ENCODE measurements around the gene STK10. TPM values are rescaled to one million over a fixed set of nuclear protein-coding genes. Genes with fewer than 3 reads are reported as not detected.

Gene STK10
- total and polyA plus RNA-seq, 7 experiments from 2014 or later: 55.7 to 474 (median 295) TPM

GRCh38 chr5:172143875-172144274 lies 44.1 kb downstream of the STK10 start:
- Histone ChIP-seq H3K27ac (ENCODE audit: low read depth, low read length) (peak overlapping the region; percentile 3), H3K9me3 (ENCODE audit: control insufficient read depth in 2 of 3, low read length in 3 of 3) (no peaks in the 10 kb centered on the region), H3K36me3 (ENCODE audit: control insufficient read depth in 2 of 3, insufficient read depth in 3 of 3, low read length in 3 of 3) (peaks cover 4 to 48% (median 11%) of the 10 kb centered on the region in 3 experiments), H3K4me1 (ENCODE audit: control insufficient read depth in 2 of 2, insufficient read depth in 2 of 2, low read length in 2 of 2) (peaks cover 44 to 86% of the 10 kb centered on the region in 2 donors), H3K4me3 (ENCODE audit: low read length) (no peak overlapping the region), H3K27me3 (ENCODE audit: control insufficient read depth in 2 of 2, insufficient read depth in 2 of 2, low read length in 2 of 2) (no peaks in the 10 kb centered on the region)
- Mint-ChIP-seq H3K4me1 (peaks cover 58 to 94% (median 79%) of the 10 kb centered on the region in 7 donors), H3K4me3 (peak overlapping the region in 7 of 10 donors; percentile 12 to 54 (median 26)), H3K27ac (peak overlapping the region in 8 of 9 donors; percentile 62 to 89 (median 78)), H3K27me3 (no peaks in the 10 kb centered on the region), H3K36me3 (peaks cover 0 to 20% (median 10%) of the 10 kb centered on the region in 5 donors), H3K9me3 (no peaks in the 10 kb centered on the region)
- ATAC-seq (no peak), DNase-seq (no peak)
- CTCF ChIA-PET: no interaction called here
- intact Hi-C loops (cut with micrococcal nuclease): no loop called here
- POLR2A ChIA-PET: interaction anchor here (0.8 to 1.0 kb wide), 2 partner anchors 24 to 31 kb away, joined by 4 read pairs; no protein-coding TSS in a partner anchor

GRCh38 chr5:172142709-172143215 lies 45.3 kb downstream of the STK10 start:
- Histone ChIP-seq H3K27ac (ENCODE audit: low read depth, low read length) (peak overlapping the region; percentile 43), H3K4me1 (ENCODE audit: control insufficient read depth in 2 of 2, insufficient read depth in 2 of 2, low read length in 2 of 2) (peaks cover 39 to 75% of the 10 kb centered on the region in 2 donors), H3K9me3 (ENCODE audit: control insufficient read depth in 2 of 3, low read length in 3 of 3) (no peaks in the 10 kb centered on the region), H3K4me3 (ENCODE audit: low read length) (no peak overlapping the region), H3K27me3 (ENCODE audit: control insufficient read depth in 2 of 2, insufficient read depth in 2 of 2, low read length in 2 of 2) (no peaks in the 10 kb centered on the region), H3K36me3 (ENCODE audit: control insufficient read depth in 2 of 3, insufficient read depth in 3 of 3, low read length in 3 of 3) (peaks cover 0 to 36% (median 4%) of the 10 kb centered on the region in 3 experiments)
- H3K27me3 Mint-ChIP-seq: no peaks in the 10 kb centered on the region
- intact Hi-C loops (cut with micrococcal nuclease): no loop called here
- peak overlapping the region in 2 of 10 donors; percentile 46 to 47 for H3K4me3 Mint-ChIP-seq
- peaks cover 57 to 87% (median 81%) of the 10 kb centered on the region in 7 donors for H3K4me1 Mint-ChIP-seq
- ChIA-PET CTCF (interaction anchor here (0.5 to 1.3 kb wide), 2 partner anchors 36 to 83 kb away, joined by 3 read pairs; no protein-coding TSS in a partner anchor), POLR2A (interaction anchor here (0.6 to 1.0 kb wide), 3 partner anchors 32 to 81 kb away, joined by 4 read pairs; no protein-coding TSS in a partner anchor)
- DNase-seq (no peak), ATAC-seq (no peak)
- H3K27ac Mint-ChIP-seq: peak overlapping the region in 7 of 9 donors; percentile 49 to 87 (median 73)
- H3K36me3 Mint-ChIP-seq: peaks cover 0 to 20% (median 13%) of the 10 kb centered on the region in 5 donors
- no peaks in the 10 kb centered on the region for H3K9me3 Mint-ChIP-seq

- Histone ChIP-seq H3K9me3 (ENCODE audit: control insufficient read depth in 2 of 3, low read length in 3 of 3) (no peaks in the 10 kb centered on the region), H3K36me3 (ENCODE audit: control insufficient read depth in 2 of 3, insufficient read depth in 3 of 3, low read length in 3 of 3) (peaks cover 0 to 30% (median 0%) of the 10 kb centered on the region in 3 experiments), H3K4me3 (ENCODE audit: low read length) (no peak overlapping the region), H3K27ac (ENCODE audit: low read depth, low read length) (peak overlapping the region; percentile 32), H3K27me3 (ENCODE audit: control insufficient read depth in 2 of 2, insufficient read depth in 2 of 2, low read length in 2 of 2) (no peaks in the 10 kb centered on the region), H3K4me1 (ENCODE audit: control insufficient read depth in 2 of 2, insufficient read depth in 2 of 2, low read length in 2 of 2) (peaks cover 39 to 68% of the 10 kb centered on the region in 2 donors)
- Mint-ChIP-seq H3K9me3 (no peaks in the 10 kb centered on the region), H3K27me3 (no peaks in the 10 kb centered on the region), H3K4me3 (peak overlapping the region in 3 of 10 donors; percentile 12 to 24 (median 14)), H3K4me1 (peaks cover 50 to 85% (median 80%) of the 10 kb centered on the region in 7 donors), H3K36me3 (peaks cover 0 to 21% (median 18%) of the 10 kb centered on the region in 5 donors), H3K27ac (peak overlapping the region in 8 of 9 donors; percentile 16 to 74 (median 54))
- ATAC-seq: no peak
- intact Hi-C loops (cut with micrococcal nuclease): no loop called here
- no peak for DNase-seq
- CTCF ChIA-PET: interaction anchor here (1.2 kb wide), 1 partner anchor 33 kb away, joined by 3 read pairs; no protein-coding TSS in a partner anchor
- POLR2A ChIA-PET: interaction anchor here (0.9 to 1.0 kb wide), 2 partner anchors 31 to 45 kb away, joined by 3 to 4 read pairs; no protein-coding TSS in a partner anchor
These were observed 46.1 kb downstream of the STK10 start for GRCh38 chr5:172141949-172142319.

GRCh38 chr5:172140866-172141265 lies 47.2 kb downstream of the STK10 start:
- H3K4me3 Mint-ChIP-seq: peak overlapping the region in 2 of 10 donors; percentile 5 to 22
- H3K27me3 Mint-ChIP-seq: no peaks in the 10 kb centered on the region
- H3K4me1 Mint-ChIP-seq: peaks cover 46 to 80% (median 73%) of the 10 kb centered on the region in 7 donors
- DNase-seq: no peak
- H3K27ac Mint-ChIP-seq: peak overlapping the region in 8 of 9 donors; percentile 13 to 73 (median 38)
- intact Hi-C loops (cut with micrococcal nuclease): no loop called here
- ATAC-seq: no peak
- ChIA-PET CTCF (interaction anchor here (1.2 kb wide), 1 partner anchor 34 kb away, joined by 3 read pairs; no protein-coding TSS in a partner anchor), POLR2A (interaction anchor here (0.7 kb wide), 1 partner anchor 34 kb away, joined by 3 read pairs; no protein-coding TSS in a partner anchor)
- peaks cover 0 to 21% (median 16%) of the 10 kb centered on the region in 5 donors for H3K36me3 Mint-ChIP-seq
- H3K27me3 ChIP-seq (ENCODE audit: control insufficient read depth in 2 of 2, insufficient read depth in 2 of 2, low read length in 2 of 2): no peaks in the 10 kb centered on the region
- no peaks in the 10 kb centered on the region for H3K9me3 Mint-ChIP-seq
- no peak overlapping the region for H3K27ac ChIP-seq (ENCODE audit: low read depth, low read length)
- H3K36me3 ChIP-seq (ENCODE audit: control insufficient read depth in 2 of 3, insufficient read depth in 3 of 3, low read length in 3 of 3): peaks cover 0 to 20% (median 0%) of the 10 kb centered on the region in 3 experiments
- no peak overlapping the region for H3K4me3 ChIP-seq (ENCODE audit: low read length)
- peaks cover 39 to 57% of the 10 kb centered on the region in 2 donors for H3K4me1 ChIP-seq (ENCODE audit: control insufficient read depth in 2 of 2, insufficient read depth in 2 of 2, low read length in 2 of 2)
- H3K9me3 ChIP-seq (ENCODE audit: control insufficient read depth in 2 of 3, low read length in 3 of 3): no peaks in the 10 kb centered on the region

- H3K4me1 Mint-ChIP-seq: peaks cover 48 to 83% (median 74%) of the 10 kb centered on the region in 7 donors
- no peak overlapping the region for H3K27ac ChIP-seq (ENCODE audit: low read depth, low read length)
- ChIA-PET POLR2A (interaction anchor here (0.9 kb wide), 1 partner anchor 47 kb away, joined by 3 read pairs; no protein-coding TSS in a partner anchor), CTCF (no interaction called here)
- peaks cover 0 to 19% (median 0%) of the 10 kb centered on the region in 3 experiments for H3K36me3 ChIP-seq (ENCODE audit: control insufficient read depth in 2 of 3, insufficient read depth in 3 of 3, low read length in 3 of 3)
- no peaks in the 10 kb centered on the region for H3K9me3 ChIP-seq (ENCODE audit: control insufficient read depth in 2 of 3, low read length in 3 of 3)
- H3K4me3 ChIP-seq (ENCODE audit: low read length): no peak overlapping the region
- peak overlapping the region in 4 of 10 donors; percentile 3 to 32 (median 13) for H3K4me3 Mint-ChIP-seq
- no peak for DNase-seq
- H3K27ac Mint-ChIP-seq: peak overlapping the region in 8 of 9 donors; percentile 49 to 89 (median 76)
- no peaks in the 10 kb centered on the region for H3K9me3 Mint-ChIP-seq
- no peaks in the 10 kb centered on the region for H3K27me3 ChIP-seq (ENCODE audit: control insufficient read depth in 2 of 2, insufficient read depth in 2 of 2, low read length in 2 of 2)
- intact Hi-C loops (cut with micrococcal nuclease): no loop called here
- peaks cover 0 to 26% (median 19%) of the 10 kb centered on the region in 5 donors for H3K36me3 Mint-ChIP-seq
- no peak for ATAC-seq
- H3K4me1 ChIP-seq (ENCODE audit: control insufficient read depth in 2 of 2, insufficient read depth in 2 of 2, low read length in 2 of 2): peaks cover 36 to 54% of the 10 kb centered on the region in 2 donors
- no peaks in the 10 kb centered on the region for H3K27me3 Mint-ChIP-seq
These were observed 47.9 kb downstream of the STK10 start for GRCh38 chr5:172140120-172140519.

GRCh38 chr5:172137046-172137445 lies 51.0 kb downstream of the STK10 start:
- Histone ChIP-seq H3K27ac (ENCODE audit: low read depth, low read length) (no peak overlapping the region), H3K4me1 (ENCODE audit: control insufficient read depth in 2 of 2, insufficient read depth in 2 of 2, low read length in 2 of 2) (peaks cover 24 to 53% of the 10 kb centered on the region in 2 donors), H3K36me3 (ENCODE audit: control insufficient read depth in 2 of 3, insufficient read depth in 3 of 3, low read length in 3 of 3) (peaks cover 0 to 9% (median 7%) of the 10 kb centered on the region in 3 experiments), H3K27me3 (ENCODE audit: control insufficient read depth in 2 of 2, insufficient read depth in 2 of 2, low read length in 2 of 2) (no peaks in the 10 kb centered on the region), H3K4me3 (ENCODE audit: low read length) (no peak overlapping the region), H3K9me3 (ENCODE audit: control insufficient read depth in 2 of 3, low read length in 3 of 3) (no peaks in the 10 kb centered on the region)
- no peaks in the 10 kb centered on the region for H3K9me3 Mint-ChIP-seq
- H3K4me1 Mint-ChIP-seq: peaks cover 52 to 82% (median 74%) of the 10 kb centered on the region in 7 donors
- ChIA-PET POLR2A (no interaction called here), CTCF (no interaction called here)
- H3K4me3 Mint-ChIP-seq: no peak overlapping the region
- DNase-seq (no peak), ATAC-seq (no peak)
- peak overlapping the region in 5 of 9 donors; percentile 30 to 81 (median 65) for H3K27ac Mint-ChIP-seq
- intact Hi-C loops (cut with micrococcal nuclease): no loop called here
- peaks cover 0 to 34% (median 22%) of the 10 kb centered on the region in 5 donors for H3K36me3 Mint-ChIP-seq
- H3K27me3 Mint-ChIP-seq: no peaks in the 10 kb centered on the region

Measured in naive thymus-derived CD4-positive, alpha-beta T cell (primary cell).